ENCODE data around the gene TPX2. TPM values are rescaled to one million over a fixed set of nuclear protein-coding genes. Genes with fewer than 3 reads are reported as not detected.
"Not testable (repeated sequence)": the region's sequence is repeated elsewhere in the genome, so short reads cannot be mapped to it uniquely, and the experiment has no call there.

The TPX2 gene
- polyA plus RNA-seq, 1 donor (not counting 4 experiments of a cell fraction or from before 2014, with no cell fraction given), result 31.5 TPM

GRCh38 chr20:31827059-31827458, 88.0 kb downstream of the TPX2 start:
- FAIRE-seq, result no peak
- H4K20me1 ChIP-seq (ENCODE audit: control insufficient read depth, extremely low read depth, insufficient read depth, low read length), result no peaks in the 10 kb centered on the region
- H3K27me3 ChIP-seq (ENCODE audit: control insufficient read depth, extremely low read depth, insufficient read depth, low read length), result no peaks in the 10 kb centered on the region
- no peak for TF ChIP-seq EZH2 (IDR thresholded peaks at IDR 0.05; ENCODE audit: low read length)
- TF ChIP-seq, protein P1, sequence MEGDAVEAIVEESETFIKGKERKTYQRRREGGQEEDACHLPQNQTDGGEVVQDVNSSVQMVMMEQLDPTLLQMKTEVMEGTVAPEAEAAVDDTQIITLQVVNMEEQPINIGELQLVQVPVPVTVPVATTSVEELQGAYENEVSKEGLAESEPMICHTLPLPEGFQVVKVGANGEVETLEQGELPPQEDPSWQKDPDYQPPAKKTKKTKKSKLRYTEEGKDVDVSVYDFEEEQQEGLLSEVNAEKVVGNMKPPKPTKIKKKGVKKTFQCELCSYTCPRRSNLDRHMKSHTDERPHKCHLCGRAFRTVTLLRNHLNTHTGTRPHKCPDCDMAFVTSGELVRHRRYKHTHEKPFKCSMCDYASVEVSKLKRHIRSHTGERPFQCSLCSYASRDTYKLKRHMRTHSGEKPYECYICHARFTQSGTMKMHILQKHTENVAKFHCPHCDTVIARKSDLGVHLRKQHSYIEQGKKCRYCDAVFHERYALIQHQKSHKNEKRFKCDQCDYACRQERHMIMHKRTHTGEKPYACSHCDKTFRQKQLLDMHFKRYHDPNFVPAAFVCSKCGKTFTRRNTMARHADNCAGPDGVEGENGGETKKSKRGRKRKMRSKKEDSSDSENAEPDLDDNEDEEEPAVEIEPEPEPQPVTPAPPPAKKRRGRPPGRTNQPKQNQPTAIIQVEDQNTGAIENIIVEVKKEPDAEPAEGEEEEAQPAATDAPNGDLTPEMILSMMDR (optimal IDR thresholded peaks at IDR 0.05 in 1 of 3, IDR thresholded peaks at IDR 0.05 in 1 of 3, conservative IDR thresholded peaks at IDR 0.05 in 1 of 3; ENCODE audit: extremely low read depth in 1 of 3, insufficient read depth in 2 of 3, low read length in 3 of 3), result no peak
- H2AFZ ChIP-seq (ENCODE audit: control insufficient read depth, low read length), result no peak overlapping the region
- H3K9ac ChIP-seq (ENCODE audit: control insufficient read depth, extremely low read depth, insufficient read depth, low read length), result no peak overlapping the region
- H3K4me1 ChIP-seq (ENCODE audit: control insufficient read depth, extremely low read depth, insufficient read depth, low read length), result no peaks in the 10 kb centered on the region
- H3K4me2 ChIP-seq (ENCODE audit: control insufficient read depth, extremely low read depth, insufficient read depth, low read depth, low read length), result no peak overlapping the region
- H3K27ac ChIP-seq (ENCODE audit: control insufficient read depth, insufficient read depth, low read length), result no peak overlapping the region
- no peaks in the 10 kb centered on the region for H3K9me3 ChIP-seq (ENCODE audit: control insufficient read depth, low read depth, low read length)
- H3K9me1 ChIP-seq (ENCODE audit: control insufficient read depth, extremely low read depth, insufficient read depth, low read length), result no peaks in the 10 kb centered on the region
- H3K79me2 ChIP-seq (ENCODE audit: control insufficient read depth, insufficient read depth, low read length), result no peaks in the 10 kb centered on the region
- no peak for DNase-seq (ENCODE audit: low read depth, low spot score)
- H3K4me3 ChIP-seq (ENCODE audit: control insufficient read depth in 2 of 3, extremely low read depth in 1 of 3, insufficient read depth in 2 of 3, low read depth in 1 of 3, low read length in 3 of 3), result no peak overlapping the region
- dilution Hi-C loops (cut with MboI; ENCODE audit: extremely low pct_ligation_motif_present, low sequenced_read_pairs), result no loop called here
- no peaks in the 10 kb centered on the region for H3K36me3 ChIP-seq (ENCODE audit: control insufficient read depth in 2 of 2, extremely low read depth in 1 of 2, insufficient read depth in 2 of 2, low read length in 2 of 2)

GRCh38 chr20:31828016-31828415, 88.9 kb downstream of the TPX2 start:
- dilution Hi-C loops (cut with MboI; ENCODE audit: extremely low pct_ligation_motif_present, low sequenced_read_pairs); H3K36me3 ChIP-seq (ENCODE audit: control insufficient read depth in 2 of 2, extremely low read depth in 1 of 2, insufficient read depth in 2 of 2, low read length in 2 of 2); H3K27ac ChIP-seq (ENCODE audit: control insufficient read depth, insufficient read depth, low read length); H2AFZ ChIP-seq (ENCODE audit: control insufficient read depth, low read length); H3K4me1 ChIP-seq (ENCODE audit: control insufficient read depth, extremely low read depth, insufficient read depth, low read length); H3K9me1 ChIP-seq (ENCODE audit: control insufficient read depth, extremely low read depth, insufficient read depth, low read length); H3K4me3 ChIP-seq (ENCODE audit: control insufficient read depth in 2 of 3, extremely low read depth in 1 of 3, insufficient read depth in 2 of 3, low read depth in 1 of 3, low read length in 3 of 3); H3K9me3 ChIP-seq (ENCODE audit: control insufficient read depth, low read depth, low read length); H3K27me3 ChIP-seq (ENCODE audit: control insufficient read depth, extremely low read depth, insufficient read depth, low read length); FAIRE-seq; H3K79me2 ChIP-seq (ENCODE audit: control insufficient read depth, insufficient read depth, low read length); DNase-seq (ENCODE audit: low read depth, low spot score); H3K4me2 ChIP-seq (ENCODE audit: control insufficient read depth, extremely low read depth, insufficient read depth, low read depth, low read length); H3K9ac ChIP-seq (ENCODE audit: control insufficient read depth, extremely low read depth, insufficient read depth, low read length); H4K20me1 ChIP-seq (ENCODE audit: control insufficient read depth, extremely low read depth, insufficient read depth, low read length): not testable (repeated sequence)

DNA sequence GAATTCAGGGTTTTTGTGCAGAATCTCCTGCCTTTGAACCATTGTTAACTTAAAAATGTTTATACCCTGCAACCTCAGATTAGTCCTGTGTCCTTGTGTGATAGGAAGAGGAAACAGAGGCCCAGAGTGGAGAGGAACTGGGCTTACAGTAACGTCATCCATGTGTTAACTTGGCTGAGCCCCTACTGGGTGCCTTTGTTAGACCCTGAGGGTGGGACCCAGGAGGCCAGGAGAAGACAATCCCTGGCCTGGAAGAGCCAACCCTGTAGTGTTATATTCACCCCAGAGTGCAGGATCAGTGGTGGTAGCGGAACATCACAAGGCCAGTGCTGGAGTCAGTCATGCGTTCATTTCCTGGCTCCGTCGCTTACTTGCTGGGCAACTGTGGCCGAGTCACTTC, 90.6 kb downstream of the TPX2 start:
- no peaks in the 10 kb centered on the region for H3K9me1 ChIP-seq (ENCODE audit: control insufficient read depth, extremely low read depth, insufficient read depth, low read length)
- H3K4me2 ChIP-seq (ENCODE audit: control insufficient read depth, extremely low read depth, insufficient read depth, low read depth, low read length), result no peak overlapping the region
- dilution Hi-C loops (cut with MboI; ENCODE audit: extremely low pct_ligation_motif_present, low sequenced_read_pairs), result no loop called here
- FAIRE-seq (no peak), DNase-seq (ENCODE audit: low read depth, low spot score) (no peak)
- no peak overlapping the region for H3K9ac ChIP-seq (ENCODE audit: control insufficient read depth, extremely low read depth, insufficient read depth, low read length)
- H3K27ac ChIP-seq (ENCODE audit: control insufficient read depth, insufficient read depth, low read length), result no peak overlapping the region
- TF ChIP-seq EZH2 (IDR thresholded peaks at IDR 0.05; ENCODE audit: low read length), result no peak
- TF ChIP-seq, protein P1 (optimal IDR thresholded peaks at IDR 0.05 in 1 of 3, IDR thresholded peaks at IDR 0.05 in 1 of 3, conservative IDR thresholded peaks at IDR 0.05 in 1 of 3; ENCODE audit: extremely low read depth in 1 of 3, insufficient read depth in 2 of 3, low read length in 3 of 3), result no peak
- no peaks in the 10 kb centered on the region for H3K9me3 ChIP-seq (ENCODE audit: control insufficient read depth, low read depth, low read length)
- H3K36me3 ChIP-seq (ENCODE audit: control insufficient read depth in 2 of 2, extremely low read depth in 1 of 2, insufficient read depth in 2 of 2, low read length in 2 of 2), result no peaks in the 10 kb centered on the region
- no peaks in the 10 kb centered on the region for H3K4me1 ChIP-seq (ENCODE audit: control insufficient read depth, extremely low read depth, insufficient read depth, low read length)
- peaks cover 9% of the 10 kb centered on the region for H3K27me3 ChIP-seq (ENCODE audit: control insufficient read depth, extremely low read depth, insufficient read depth, low read length)
- H3K4me3 ChIP-seq (ENCODE audit: control insufficient read depth in 2 of 3, extremely low read depth in 1 of 3, insufficient read depth in 2 of 3, low read depth in 1 of 3, low read length in 3 of 3), result no peak overlapping the region
- H2AFZ ChIP-seq (ENCODE audit: control insufficient read depth, low read length), result no peak overlapping the region
- H3K79me2 ChIP-seq (ENCODE audit: control insufficient read depth, insufficient read depth, low read length), result no peaks in the 10 kb centered on the region
- H4K20me1 ChIP-seq (ENCODE audit: control insufficient read depth, extremely low read depth, insufficient read depth, low read length), result no peaks in the 10 kb centered on the region

Data from keratinocyte (primary cell).